K562 (cell line): ENCODE measurements around the gene IL11. TPM values are rescaled to one million over a fixed set of nuclear protein-coding genes. Genes with fewer than 3 reads are reported as not detected.

Experiments used
- ATAC-seq: fragments of 200-7000 bp; cut with Tn5 transposase; 3 replicates; pipeline ENCODE4 v1.9.1; 2020; ENCODE audit warnings: moderate library complexity
- BruUV-seq: library from RNA; stranded (reverse); fragments of 400-500 nt; replicated peaks from 2 replicates; lab custom pipeline; 2021; lab: Mats Ljungman, UMichigan
- CTCF ChIA-PET: fragments of 300-600 bp; formaldehyde crosslinking; extraction: SDS; loops from one replicate; lab custom pipeline; 2021; ENCODE audit warnings: low intra/inter-chr PET ratio; lab: Yijun Ruan, JAX
- POLR2A ChIA-PET: fragments of 300-600, 350-650 bp; sonication (Branson Sonifier 250); formaldehyde crosslinking; extraction: SDS; loops from one replicate; lab custom pipeline; 2021; ENCODE audit warnings: antibody characterized with exemption, inconsistent platforms; lab: Yijun Ruan, JAX
- DNase-seq, 4 experiments: peaks; one replicate each; pipeline versions ENCODE4 v3.0.0 to v3.0.0-alpha.2; 2011 to 2018; ENCODE audit warnings: low spot score in 3 of 4, mixed read lengths in 3 of 4; ENCODE audit errors: extremely low read depth in 1 of 4
- FAIRE-seq: peaks from 2 replicates; lab custom pipeline; 2011; peaks lifted over from hg19 to GRCh38; lab: Jason Lieb, UNC
- H2AFZ ChIP-seq: 2 replicates; pipeline ENCODE4 v1.6.0; 2011; ENCODE audit warnings: low read depth, low read length, control low read depth, inconsistent platforms
- H3K27ac ChIP-seq: fragments of 200-600 bp; 3 replicates; pipeline ENCODE4 v1.8.0; 2011; ENCODE audit warnings: low read depth, mild to moderate bottlenecking, control low read depth, inconsistent platforms, low read length, moderate library complexity, mixed read lengths; ENCODE audit errors: extremely low read depth
- H3K27me3 ChIP-seq, 2 experiments: fragments of 300-600 bp in 1 of 2; 2 replicates in 1 of 2; 3 replicates in 1 of 2; pipeline versions ENCODE4 v1.6.0 to v1.8.0; 2011; ENCODE audit warnings: inconsistent platforms in 2 of 2, low read length in 2 of 2, mild to moderate bottlenecking in 1 of 2, mixed read lengths in 1 of 2, moderate library complexity in 1 of 2; ENCODE audit not compliant: control insufficient read depth in 2 of 2, insufficient read depth in 2 of 2
- H3K36me3 ChIP-seq: fragments of 300-600 bp; 3 replicates; pipeline ENCODE4 v1.8.0; 2011; ENCODE audit warnings: mild to moderate bottlenecking, low read length, inconsistent platforms; ENCODE audit not compliant: control insufficient read depth, insufficient read depth
- H3K4me1 ChIP-seq, 2 experiments: fragments of 200-600 bp in 1 of 2; replicated peaks in 1 of 2; 2 replicates in 1 of 2; 3 replicates in 1 of 2; pipeline versions ENCODE4 v1.5.1 to v1.8.0; 2011; ENCODE audit warnings: inconsistent platforms in 2 of 2, low read length in 2 of 2, mild to moderate bottlenecking in 1 of 2, mixed read lengths in 1 of 2, moderate library complexity in 1 of 2; ENCODE audit not compliant: control insufficient read depth in 2 of 2, insufficient read depth in 2 of 2
- H3K4me2 ChIP-seq: 2 replicates; pipeline ENCODE4 v1.6.1; 2011; ENCODE audit warnings: low read length, control low read depth, inconsistent platforms, mixed read lengths; ENCODE audit not compliant: insufficient read depth
- H3K4me3 ChIP-seq: fragments of 200-600 bp; sonication (generic), shearing (Covaris generic); 2 replicates; pipeline ENCODE4 v1.5.1; 2016; ENCODE audit warnings: control low read depth, inconsistent platforms
- H3K79me2 ChIP-seq: fragments of 200-600 bp; 3 replicates; pipeline ENCODE4 v1.8.0; 2011; ENCODE audit warnings: low read length, inconsistent platforms; ENCODE audit not compliant: control insufficient read depth, insufficient read depth
- H3K9ac ChIP-seq, 2 experiments: 2 replicates each; pipeline versions ENCODE4 v1.6.0 to v1.6.1; 2011; ENCODE audit warnings: low read depth in 2 of 2, low read length in 2 of 2, control low read depth in 1 of 2, inconsistent platforms in 1 of 2, mild to moderate bottlenecking in 1 of 2, mixed read lengths in 1 of 2; ENCODE audit not compliant: insufficient read depth in 1 of 2
- H3K9me1 ChIP-seq: one replicate; pipeline ENCODE4 v1.6.0; 2011; ENCODE audit warnings: inconsistent platforms, mild to moderate bottlenecking, low read length, moderate library complexity; ENCODE audit not compliant: control insufficient read depth, insufficient read depth
- H3K9me3 ChIP-seq: replicated peaks from 2 replicates; pipeline ENCODE4 v1.5.1; 2011; ENCODE audit warnings: low read depth, low read length, inconsistent platforms; ENCODE audit not compliant: control insufficient read depth, insufficient read depth
- H4K20me1 ChIP-seq: replicated peaks from 2 replicates; pipeline ENCODE4 v1.6.1; 2011; ENCODE audit warnings: low read length, inconsistent platforms, mixed read lengths; ENCODE audit not compliant: control insufficient read depth, insufficient read depth
- CHD7 ChIP-seq: fragments of 200-600 bp; sonication (generic); IDR thresholded peaks from one replicate; pipeline ENCODE4 v1.6.1; 2012; ENCODE audit warnings: mild to moderate bottlenecking, low read depth, low read length, inconsistent platforms
- EGR1 ChIP-seq: fragments of 450-650 bp; conservative IDR thresholded peaks from 2 replicates; pipeline ENCODE4 v1.6.1; 2017; ENCODE audit warnings: mild to moderate bottlenecking
- EZH2 ChIP-seq: IDR thresholded peaks from 2 replicates; pipeline ENCODE4 v1.6.1; 2012; ENCODE audit warnings: low read depth, mild to moderate bottlenecking, inconsistent platforms, low read length, borderline replicate concordance
- NCOR1 ChIP-seq: fragments of 450-650 bp; IDR thresholded peaks from 2 replicates; pipeline ENCODE4 v1.6.1; 2016; ENCODE audit warnings: mild to moderate bottlenecking, moderate library complexity
- TGIF2 ChIP-seq: sonication (generic); formaldehyde crosslinking; IDR thresholded peaks from 2 replicates; pipeline ENCODE4 v1.8.1; 2022; ENCODE audit warnings: mild to moderate bottlenecking, missing genetic modification reagents, moderate library complexity
- XRCC5 ChIP-seq: fragments of 200-400 bp; formaldehyde crosslinking; IDR thresholded peaks from 2 replicates; pipeline ENCODE4 v1.6.1; 2017; ENCODE audit warnings: low read depth, mild to moderate bottlenecking, low read length
- ZNF655 ChIP-seq: fragments of 250-450 bp; sonication (Bioruptor Pico); IDR thresholded peaks from 2 replicates; pipeline ENCODE4 v1.5.0; 2021
- ZNF740 ChIP-seq, 3 experiments: fragments of 200-800 bp in 1 of 3; sonication (Bioruptor generic) in 1 of 3; sonication (generic) in 1 of 3; formaldehyde crosslinking in 1 of 3; IDR thresholded peaks; 2 replicates each; pipeline versions ENCODE4 v1.6.1 to v1.8.0; 2016 to 2022; ENCODE audit warnings: mild to moderate bottlenecking in 2 of 3, missing compliant biosample characterization in 2 of 3, missing genetic modification characterization in 2 of 3, missing genetic modification reagents in 1 of 3
- WGBS: fragments of 100-300 bp; shearing (Covaris generic); methylation state at CpG from one replicate; pipeline ENCODE4 v1.1.6; 2016; ENCODE audit warnings: low coverage, mixed read lengths; ENCODE audit not compliant: insufficient coverage; ENCODE audit errors: missing lambda C conversion rate; 5-methylcytosine and 5-hydroxymethylcytosine counted together
- in situ Hi-C: fragments of 300-500 bp; cut with MboI; formaldehyde crosslinking; loops from 4 replicates; pipeline ENCODE4 v1.15.0; 2018; ENCODE audit warnings: inconsistent platforms, mixed read lengths
- intact Hi-C: fragments of 100-400 bp; cut with micrococcal nuclease; formaldehyde crosslinking; loops from 2 replicates; pipeline ENCODE4 v1.14.2; 2022
- polyA plus RNA-seq, 8 experiments: library from polyadenylated mRNA; depleted of rRNA in 4 of 8; stranded (reverse) in 5 of 8; unstranded in 3 of 8; fragments of >200 nt; fragmentation: Nextera tagmentation in 2 of 8; fragmentation: Illumina TruSeq in 1 of 8; extraction: Ambion mirVana in 2 of 8; extraction: Trizol in 1 of 8; gene quantifications; 2 replicates each; pipeline versions ENCODE4 v1.2.1 to v1.2.3, GENCODE V29; 2011 to 2014; ENCODE audit warnings: inconsistent platforms in 1 of 8, missing spikeins in 1 of 8
- total RNA-seq, 7 experiments: library from RNA; depleted of rRNA in 6 of 7; stranded (reverse); fragments of >200 nt in 6 of 7; fragmentation: Illumina TruSeq in 2 of 7; extraction: Trizol in 2 of 7; gene quantifications; 2 replicates each; pipeline versions ENCODE4 v1.2.1 to v1.2.3, GENCODE V29; 2011 to 2021; ENCODE audit warnings: low replicate concordance in 1 of 7

Gene IL11
- total and polyA plus RNA-seq, 9 of the 15 experiments (the other 6 are each of a cell fraction or from before 2014, with no cell fraction given): 0.04 to 0.42 (median 0.06) TPM; not detected in 6

GRCh38 chr19:55365964-55366363, 4.3 kb downstream of the IL11 start:
- FAIRE-seq (no peak), ATAC-seq (no peak), DNase-seq (no peak)
- H3K4me3 ChIP-seq: no peak overlapping the region
- no peaks in the 10 kb centered on the region for H3K9me1 ChIP-seq
- in situ Hi-C loops: no loop called here
- BruUV-seq: no TSS peak
- no peak overlapping the region for H3K4me2 ChIP-seq
- no peaks in the 10 kb centered on the region for H3K79me2 ChIP-seq
- no peak overlapping the region for H2AFZ ChIP-seq
- ChIA-PET POLR2A (interaction anchor here (0.7 to 1.3 kb wide), 2 partner anchors 11 to 22 kb away, joined by 4 to 5 read pairs; no protein-coding TSS in a partner anchor), CTCF (interaction anchor here (1.2 kb wide), 1 partner anchor 9 kb away, joined by 5 read pairs; no protein-coding TSS in a partner anchor)
- 0 out of 2 replicates have a peak, but pooled peaks cover 3% of the 10 kb centered on the region for H4K20me1 ChIP-seq
- peaks cover 0 to 59% of the 10 kb centered on the region in 2 experiments; a peak in 3 of 5 replicates for H3K4me1 ChIP-seq
- H3K9me3 ChIP-seq: no peaks in the 10 kb centered on the region
- intact Hi-C loops: no loop called here
- no peaks in the 10 kb centered on the region for H3K36me3 ChIP-seq
- WGBS: 41% methylated on average over 5 of the region's 19 CpGs
- H3K9ac ChIP-seq: 0 out of 4 replicates have a peak overlapping the region, but pooled peaks of 1 of the 2 experiments have one; percentile 52
- H3K27me3 ChIP-seq: peaks cover 10% of the 10 kb centered on the region in 2 experiments; a peak in 3 of 5 replicates
- no peak overlapping the region for H3K27ac ChIP-seq
- TF ChIP-seq ZNF655 (CRISPR knock-in tag) (no peak), CHD7 (no peak), EGR1 (peak; percentile 72), XRCC5 (no peak), ZNF740 (CRISPR knock-in tag; IDR thresholded peaks at IDR 0.05) (0 out of 2 replicates have a peak, but pooled peaks have one; percentile 31), ZNF740 (tag; IDR thresholded peaks at IDR 0.05) (no peak), EZH2 (no peak), NCOR1 (no peak), TGIF2 (CRISPR knock-in tag) (no peak)
